ENCODE results near the gene RRBP1.
A peak's percentile ranks its signal among the peaks of the same experiment; 100 is the strongest.

The RRBP1 gene

GRCh38 chr20:17681726-17682102 is 328 bp downstream of the RRBP1 start:
- no peak for DNase-seq

GRCh38 chr20:17680836-17681725 is 961 bp downstream of the RRBP1 start:
- DNase-seq = peak; percentile 68

- peak; percentile 50 for DNase-seq
These were observed 1.9 kb downstream of the RRBP1 start for GRCh38 chr20:17679941-17680835.

GRCh38 chr20:17678886-17679285 is 3.2 kb downstream of the RRBP1 start:
- DNase-seq = no peak

- no peak for DNase-seq
These were observed 3.7 kb downstream of the RRBP1 start for GRCh38 chr20:17678295-17678694.

- no peak for DNase-seq
These were observed 5.1 kb downstream of the RRBP1 start for GRCh38 chr20:17676942-17677341.

- DNase-seq = no peak
These were observed 5.7 kb downstream of the RRBP1 start for GRCh38 chr20:17676378-17676759.

- DNase-seq = no peak
These were observed 6.3 kb downstream of the RRBP1 start for GRCh38 chr20:17675519-17676377.

- DNase-seq = no peak
These were observed 7.1 kb downstream of the RRBP1 start for GRCh38 chr20:17674722-17675518.

- no peak for DNase-seq
These were observed 9.0 kb downstream of the RRBP1 start for GRCh38 chr20:17673084-17673483.

- DNase-seq = no peak
These were observed 10.5 kb downstream of the RRBP1 start for GRCh38 chr20:17671565-17671964.

- DNase-seq = no peak
These were observed 11.0 kb downstream of the RRBP1 start for GRCh38 chr20:17671011-17671410.

- no peak for DNase-seq
These were observed 12.6 kb downstream of the RRBP1 start for GRCh38 chr20:17669306-17669931.

GRCh38 chr20:17668432-17668831 is 13.6 kb downstream of the RRBP1 start:
- DNase-seq = no peak

- no peak for DNase-seq
These were observed 14.6 kb downstream of the RRBP1 start for GRCh38 chr20:17667445-17667844.

- peak; percentile 40 for DNase-seq
These were observed 15.6 kb downstream of the RRBP1 start for GRCh38 chr20:17666481-17666880.

- DNase-seq = no peak
These were observed 16.3 kb downstream of the RRBP1 start for GRCh38 chr20:17665756-17666155.

- DNase-seq = peak; percentile 34
These were observed 17.9 kb downstream of the RRBP1 start for GRCh38 chr20:17664025-17664633.

GRCh38 chr20:17663486-17663885 is 18.6 kb downstream of the RRBP1 start:
- no peak for DNase-seq

- DNase-seq = no peak
These were observed 19.0 kb downstream of the RRBP1 start for GRCh38 chr20:17663040-17663399.
